Skeletal muscle cell (primary cell): ENCODE results near the gene PACRG.

ENCODE experiments used
- DNase-seq: peaks from one replicate; pipeline ENCODE4 v3.0.0-alpha.2; 2010; ENCODE audit warnings: low read depth
- H3K4me3 ChIP-seq: 2 replicates; pipeline ENCODE4 v1.5.1; 2011; ENCODE audit warnings: low read depth, mild to moderate bottlenecking, control low read depth, low read length, moderate library complexity

PACRG gene

GRCh38 chr6:163149279-163149848, 421.6 kb downstream of the PACRG start:
- no peak for DNase-seq
- H3K4me3 ChIP-seq = no peak overlapping the region

- H3K4me3 ChIP-seq = no peak overlapping the region
- no peak for DNase-seq
These were observed 423.4 kb downstream of the PACRG start for GRCh38 chr6:163151212-163151611.

- no peak for DNase-seq
These were observed 424.9 kb downstream of the PACRG start for GRCh38 chr6:163152701-163153100.

GRCh38 chr6:163159110-163159509, 431.3 kb downstream of the PACRG start:
- no peak overlapping the region for H3K4me3 ChIP-seq
- no peak for DNase-seq

More at GRCh38 chr6:163152701-163153100, 424.9 kb downstream of the PACRG start:
- H3K4me3 ChIP-seq = no peak overlapping the region

GRCh38 chr6:163159689-163160088, 431.9 kb downstream of the PACRG start:
- H3K4me3 ChIP-seq = no peak overlapping the region
- no peak for DNase-seq

GRCh38 chr6:163162007-163162873, 434.5 kb downstream of the PACRG start:
- DNase-seq = no peak
- no peak overlapping the region for H3K4me3 ChIP-seq

GRCh38 chr6:163162874-163163213, 435.1 kb downstream of the PACRG start:
- H3K4me3 ChIP-seq = no peak overlapping the region
- no peak for DNase-seq

- DNase-seq = no peak
- H3K4me3 ChIP-seq = no peak overlapping the region
These were observed 436.6 kb downstream of the PACRG start for GRCh38 chr6:163164175-163164900.

GRCh38 chr6:163165155-163165910, 437.6 kb downstream of the PACRG start:
- no peak for DNase-seq

GRCh38 chr6:163165922-163166321, 438.1 kb downstream of the PACRG start:
- no peak for DNase-seq

More at GRCh38 chr6:163165155-163165910, 437.6 kb downstream of the PACRG start:
- H3K4me3 ChIP-seq = no peak overlapping the region

GRCh38 chr6:163166507-163166906, 438.7 kb downstream of the PACRG start:
- no peak for DNase-seq
- H3K4me3 ChIP-seq = no peak overlapping the region

More at GRCh38 chr6:163165922-163166321, 438.1 kb downstream of the PACRG start:
- no peak overlapping the region for H3K4me3 ChIP-seq

- H3K4me3 ChIP-seq = no peak overlapping the region
- DNase-seq = no peak
These were observed 441.7 kb downstream of the PACRG start for GRCh38 chr6:163169521-163169920.

GRCh38 chr6:163170294-163170883, 442.6 kb downstream of the PACRG start:
- no peak overlapping the region for H3K4me3 ChIP-seq
- no peak for DNase-seq

- H3K4me3 ChIP-seq = no peak overlapping the region
- DNase-seq = no peak
These were observed 446.0 kb downstream of the PACRG start for GRCh38 chr6:163173741-163174140.

GRCh38 chr6:163175301-163175700, 447.5 kb downstream of the PACRG start:
- H3K4me3 ChIP-seq = no peak overlapping the region
- DNase-seq = no peak

GRCh38 chr6:163176097-163176496, 448.3 kb downstream of the PACRG start:
- DNase-seq = no peak
- no peak overlapping the region for H3K4me3 ChIP-seq

- DNase-seq = no peak
These were observed 449.2 kb downstream of the PACRG start for GRCh38 chr6:163177007-163177406.

GRCh38 chr6:163177892-163178420, 450.2 kb downstream of the PACRG start:
- no peak for DNase-seq
- H3K4me3 ChIP-seq = no peak overlapping the region

More at GRCh38 chr6:163177007-163177406, 449.2 kb downstream of the PACRG start:
- no peak overlapping the region for H3K4me3 ChIP-seq

GRCh38 chr6:163179061-163179460, 451.3 kb downstream of the PACRG start:
- no peak for DNase-seq
- H3K4me3 ChIP-seq = no peak overlapping the region
